ENCODE measurements around the gene PINK1.
"Not testable (repeated sequence)": the region's sequence is repeated elsewhere in the genome, so short reads cannot be mapped to it uniquely, and the experiment has no call there.

DNA sequence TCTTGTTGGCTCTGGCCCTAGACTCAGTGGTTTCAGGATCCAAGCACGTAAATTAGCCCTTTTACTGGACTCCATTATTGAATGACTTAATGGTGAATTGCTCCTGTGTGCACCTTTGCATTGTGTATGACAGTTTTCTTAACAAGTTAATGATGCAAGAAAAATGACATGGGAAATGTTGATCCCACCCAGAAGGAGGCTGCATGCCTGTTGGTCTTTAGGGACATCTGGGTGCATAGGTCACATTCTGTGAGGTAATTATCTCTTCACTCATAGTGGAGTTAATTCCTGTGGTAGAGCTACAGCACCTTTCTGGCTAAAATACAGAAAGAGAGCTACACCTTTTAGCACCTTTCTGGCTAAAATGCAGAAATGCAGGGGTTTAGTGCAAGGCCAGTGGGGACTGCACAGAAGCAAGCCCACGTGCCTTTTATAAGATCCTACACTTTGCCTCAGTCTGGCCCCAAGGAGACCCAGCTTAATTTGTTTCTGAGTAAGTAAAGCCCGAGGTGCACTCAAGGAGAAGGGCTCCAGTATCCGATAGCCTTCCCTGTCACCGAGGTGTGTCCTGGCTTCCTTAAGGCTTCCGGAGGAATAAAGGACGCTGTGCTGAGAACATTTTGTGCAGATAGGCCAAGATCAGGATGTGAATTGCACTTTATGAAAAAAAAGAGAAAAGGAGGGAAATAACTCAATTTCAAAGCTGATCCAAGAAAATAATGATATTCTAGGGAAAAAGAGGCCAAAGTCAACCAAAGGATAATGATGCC is 26.3 kb upstream of the PINK1 start:
- TF ChIP-seq, protein P1, sequence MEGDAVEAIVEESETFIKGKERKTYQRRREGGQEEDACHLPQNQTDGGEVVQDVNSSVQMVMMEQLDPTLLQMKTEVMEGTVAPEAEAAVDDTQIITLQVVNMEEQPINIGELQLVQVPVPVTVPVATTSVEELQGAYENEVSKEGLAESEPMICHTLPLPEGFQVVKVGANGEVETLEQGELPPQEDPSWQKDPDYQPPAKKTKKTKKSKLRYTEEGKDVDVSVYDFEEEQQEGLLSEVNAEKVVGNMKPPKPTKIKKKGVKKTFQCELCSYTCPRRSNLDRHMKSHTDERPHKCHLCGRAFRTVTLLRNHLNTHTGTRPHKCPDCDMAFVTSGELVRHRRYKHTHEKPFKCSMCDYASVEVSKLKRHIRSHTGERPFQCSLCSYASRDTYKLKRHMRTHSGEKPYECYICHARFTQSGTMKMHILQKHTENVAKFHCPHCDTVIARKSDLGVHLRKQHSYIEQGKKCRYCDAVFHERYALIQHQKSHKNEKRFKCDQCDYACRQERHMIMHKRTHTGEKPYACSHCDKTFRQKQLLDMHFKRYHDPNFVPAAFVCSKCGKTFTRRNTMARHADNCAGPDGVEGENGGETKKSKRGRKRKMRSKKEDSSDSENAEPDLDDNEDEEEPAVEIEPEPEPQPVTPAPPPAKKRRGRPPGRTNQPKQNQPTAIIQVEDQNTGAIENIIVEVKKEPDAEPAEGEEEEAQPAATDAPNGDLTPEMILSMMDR (IDR thresholded peaks at IDR 0.05): not testable (repeated sequence)
- TF ChIP-seq POLR2A (IDR thresholded peaks at IDR 0.05): not testable (repeated sequence)

All from lower leg skin (tissue), 3 donors.